Endodermal cell (in vitro differentiated cells): Measurements from ENCODE around the gene ZSCAN1. TPM values are rescaled to one million over a fixed set of nuclear protein-coding genes. Genes with fewer than 3 reads are reported as not detected.
A peak's percentile ranks its signal among the peaks of the same experiment; 100 is the strongest.

ENCODE experiments used
- DNase-seq: peaks from one replicate; pipeline ENCODE4 v3.0.0-alpha.2; 2017
- H3K27ac ChIP-seq: 2 replicates; pipeline ENCODE4 v1.5.1; 2013; ENCODE audit warnings: mild to moderate bottlenecking, low read depth, low read length, moderate library complexity
- H3K27me3 ChIP-seq: 2 replicates; pipeline ENCODE4 v1.6.1; 2013; ENCODE audit warnings: mild to moderate bottlenecking, low read length, moderate library complexity; ENCODE audit not compliant: insufficient read depth, control insufficient read depth, poor library complexity, severe bottlenecking
- H3K36me3 ChIP-seq: 2 replicates; pipeline ENCODE4 v1.7.0; 2013; ENCODE audit warnings: mild to moderate bottlenecking, low read length, moderate library complexity; ENCODE audit not compliant: control insufficient read depth, insufficient read depth
- H3K4me1 ChIP-seq: one replicate; pipeline ENCODE4 v1.7.0; 2013; ENCODE audit warnings: low read length; ENCODE audit not compliant: control insufficient read depth, insufficient read depth
- H3K4me3 ChIP-seq: 2 replicates; pipeline ENCODE4 v1.5.1; 2013; ENCODE audit warnings: mild to moderate bottlenecking, low read length, moderate library complexity
- H3K9ac ChIP-seq: 2 replicates; pipeline ENCODE4 v1.6.1; 2013; ENCODE audit warnings: mild to moderate bottlenecking, low read length, moderate library complexity; ENCODE audit not compliant: poor library complexity, severe bottlenecking; ENCODE audit errors: extremely low read depth
- H3K9me3 ChIP-seq: 2 replicates; pipeline ENCODE4 v1.6.1; 2013; ENCODE audit warnings: mild to moderate bottlenecking, low read length, moderate library complexity; ENCODE audit not compliant: control insufficient read depth
- H3K27ac Mint-ChIP-seq: 2 replicates; pipeline ENCODE4 v1.8.0; 2020; ENCODE audit warnings: mixed read lengths
- H3K27me3 Mint-ChIP-seq: 2 replicates; pipeline ENCODE4 v1.8.0; 2021; ENCODE audit warnings: mild to moderate bottlenecking, mixed read lengths; ENCODE audit not compliant: insufficient read depth
- H3K36me3 Mint-ChIP-seq: 2 replicates; pipeline ENCODE4 v1.8.0; 2020; ENCODE audit warnings: low read depth, mixed read lengths
- H3K4me1 Mint-ChIP-seq: 2 replicates; pipeline ENCODE4 v1.8.0; 2020; ENCODE audit warnings: mixed read lengths
- H3K4me3 Mint-ChIP-seq: 2 replicates; pipeline ENCODE4 v1.8.0; 2020; ENCODE audit warnings: mild to moderate bottlenecking, moderate library complexity, mixed read lengths
- H3K9me3 Mint-ChIP-seq: 2 replicates; pipeline ENCODE4 v1.8.0; 2020; ENCODE audit warnings: mild to moderate bottlenecking, mixed read lengths
- CTCF ChIP-seq: fragments of 200-600 bp; sonication (generic); conservative IDR thresholded peaks from 2 replicates; pipeline ENCODE4 v1.5.0; 2021; ENCODE audit warnings: antibody characterized with exemption, mild to moderate bottlenecking
- WGBS, 2 experiments: methylation state at CpG; one replicate each; pipeline versions ENCODE4 v1.1.5 to v1.1.7; 2013; ENCODE audit warnings: missing lambda C conversion rate in 2 of 2, mixed read lengths in 1 of 2; ENCODE audit not compliant: insufficient coverage in 1 of 2, insufficient read length in 1 of 2; 5-methylcytosine and 5-hydroxymethylcytosine counted together
- total RNA-seq, 2 donors: library from RNA; stranded (reverse); fragmentation: NEBNext Ultra II Directional in 1 of 2; extraction: Animal tissue kit (Norgen Biotek cat#: 25700) in 1 of 2; gene quantifications; 2 replicates in 1 of 2; 3 replicates in 1 of 2; pipeline ENCODE4 v1.2.1, GENCODE V29; 2021

ZSCAN1 gene
- total RNA-seq, 2 donors from 2014 or later, result 1.5 to 2.2 TPM

GRCh38 chr19:58001895-58002369, 31.9 kb upstream of the ZSCAN1 start:
- peak overlapping the region; percentile 99 for H3K4me3 ChIP-seq
- TF ChIP-seq CTCF, result no peak
- Mint-ChIP-seq H3K9me3 (peaks cover 41% of the 10 kb centered on the region), H3K27me3 (no peaks in the 10 kb centered on the region), H3K27ac (peak overlapping the region; percentile 92), H3K36me3 (peaks cover 85% of the 10 kb centered on the region), H3K4me1 (peaks cover 7% of the 10 kb centered on the region), H3K4me3 (peak overlapping the region; percentile 90)
- no peaks in the 10 kb centered on the region for H3K4me1 ChIP-seq
- peaks cover 90% of the 10 kb centered on the region for H3K9me3 ChIP-seq
- no peak for DNase-seq
- H3K36me3 ChIP-seq, result peaks cover 80% of the 10 kb centered on the region
- H3K27ac ChIP-seq, result peak overlapping the region; percentile 90
- 5 to 8% methylated on average over 15 to 23 of the region's 23 CpGs for WGBS, 2 experiments
- peak overlapping the region; percentile 93 for H3K9ac ChIP-seq
- no peaks in the 10 kb centered on the region for H3K27me3 ChIP-seq

GRCh38 chr19:58002384-58003173, 31.2 kb upstream of the ZSCAN1 start, which contains the start of gene ZNF606:
TSS of gene ZNF606 (minus strand) at chr19:58002820. CDS start at chr19:58001319, 1,501 bp downstream.
- H3K9me3 ChIP-seq, result peaks cover 90% of the 10 kb centered on the region
- no peaks in the 10 kb centered on the region for H3K4me1 ChIP-seq
- Mint-ChIP-seq H3K27me3 (no peaks in the 10 kb centered on the region), H3K4me3 (peak within 1 kb of the TSS; percentile 90), H3K9me3 (peaks cover 48% of the 10 kb centered on the region), H3K4me1 (peaks cover 7% of the 10 kb centered on the region), H3K36me3 (peaks cover 85% of the 10 kb centered on the region), H3K27ac (peak within 1 kb of the TSS; percentile 92)
- H3K9ac ChIP-seq, result peak within 1 kb of the TSS; percentile 93
- no peak for TF ChIP-seq CTCF
- 1 to 4% methylated on average over 31 to 91 of the region's 91 CpGs for WGBS, 2 experiments
- peak within 1 kb of the TSS; percentile 90 for H3K27ac ChIP-seq
- no peaks in the 10 kb centered on the region for H3K27me3 ChIP-seq
- peak within 1 kb of the TSS; percentile 99 for H3K4me3 ChIP-seq
- peak; percentile 95 for DNase-seq
- H3K36me3 ChIP-seq, result peaks cover 80% of the 10 kb centered on the region

- H3K4me3 ChIP-seq, result peak overlapping the region; percentile 99
- Mint-ChIP-seq H3K36me3 (peaks cover 83% of the 10 kb centered on the region), H3K27me3 (no peaks in the 10 kb centered on the region), H3K4me1 (peaks cover 7% of the 10 kb centered on the region), H3K27ac (peak overlapping the region; percentile 92), H3K9me3 (peaks cover 54% of the 10 kb centered on the region), H3K4me3 (peak overlapping the region; percentile 90)
- peak overlapping the region; percentile 93 for H3K9ac ChIP-seq
- H3K27ac ChIP-seq, result no peak overlapping the region
- no peak for TF ChIP-seq CTCF
- H3K4me1 ChIP-seq, result no peaks in the 10 kb centered on the region
- 81 to 83% methylated on average over 25 to 31 of the region's 31 CpGs for WGBS, 2 experiments
- peaks cover 89% of the 10 kb centered on the region for H3K9me3 ChIP-seq
- DNase-seq, result no peak
- H3K27me3 ChIP-seq, result no peaks in the 10 kb centered on the region
- H3K36me3 ChIP-seq, result peaks cover 73% of the 10 kb centered on the region
Measured at GRCh38 chr19:58003174-58003828, 30.5 kb upstream of the ZSCAN1 start.
